TTC549 (cell line): ENCODE data around the gene CTSD.

Experiments
- FAIRE-seq: peaks from 2 replicates; lab custom pipeline; 2012; peaks lifted over from hg19 to GRCh38; lab: Jason Lieb, UNC

The CTSD gene

DNA sequence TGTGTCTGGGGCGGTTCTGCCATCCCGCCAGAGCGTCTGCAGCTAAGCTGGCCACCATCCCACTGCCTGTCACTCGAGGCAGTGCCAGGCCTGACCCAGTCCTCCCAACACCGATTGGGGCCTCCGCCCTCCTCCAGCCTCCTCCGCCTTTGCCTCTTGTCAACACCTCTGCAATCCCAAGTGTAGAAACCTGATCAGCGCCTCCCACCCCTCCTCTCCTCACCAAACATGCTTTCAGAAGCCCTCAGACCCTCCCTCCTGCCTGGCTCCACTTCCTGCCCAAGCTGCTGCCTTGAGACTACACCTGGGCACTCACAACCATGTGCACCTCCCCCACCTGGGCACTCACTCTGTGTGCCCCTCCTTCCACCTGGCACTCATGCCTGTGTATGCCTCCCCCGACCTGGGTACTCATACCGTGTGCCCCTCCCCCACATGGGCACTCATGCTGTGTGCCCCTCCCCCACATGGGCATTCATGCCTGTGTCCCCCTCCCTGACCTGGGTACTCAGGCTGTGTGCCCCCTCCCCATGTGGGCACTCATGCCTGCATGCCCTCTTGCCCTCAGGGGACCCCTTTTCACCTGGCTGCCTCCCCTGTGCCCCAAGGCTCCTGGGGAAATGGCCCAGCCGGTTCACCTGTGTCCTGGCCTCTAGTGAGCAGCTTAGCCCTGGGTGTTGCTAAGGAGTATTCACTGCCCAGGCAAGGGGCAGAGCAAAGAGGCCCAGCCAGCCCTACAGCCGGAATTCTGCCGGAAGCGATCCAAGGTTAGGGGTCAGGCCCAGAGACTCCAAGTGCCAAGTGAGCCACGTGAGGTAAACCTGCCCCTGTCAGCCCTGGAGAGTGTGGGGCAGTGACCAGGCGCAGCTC lies 7.8 kb downstream of the CTSD start:
- FAIRE-seq: no peak

DNA sequence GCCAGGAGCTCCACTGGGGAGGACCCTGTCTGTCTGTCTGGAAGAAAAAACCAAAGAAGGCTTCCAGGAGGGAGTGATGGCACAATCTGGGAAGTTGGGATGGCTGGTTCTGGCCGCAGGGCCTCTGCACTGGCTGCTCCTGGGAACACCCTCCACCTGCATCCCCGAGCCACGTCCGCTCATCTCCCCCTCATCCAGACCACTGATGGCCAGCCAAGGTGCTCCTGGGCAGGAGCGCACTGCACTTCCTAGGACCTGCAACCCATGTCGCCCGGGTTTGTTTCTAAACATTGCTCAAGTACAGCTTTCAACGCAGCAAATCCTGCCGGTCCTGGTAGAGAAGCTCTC lies 8.4 kb downstream of the CTSD start:
- no peak for FAIRE-seq

GRCh38 chr11:1754376-1755150 lies 9.2 kb downstream of the CTSD start:
- FAIRE-seq: no peak

GRCh38 chr11:1753929-1754305 lies 9.8 kb downstream of the CTSD start:
- no peak for FAIRE-seq

DNA sequence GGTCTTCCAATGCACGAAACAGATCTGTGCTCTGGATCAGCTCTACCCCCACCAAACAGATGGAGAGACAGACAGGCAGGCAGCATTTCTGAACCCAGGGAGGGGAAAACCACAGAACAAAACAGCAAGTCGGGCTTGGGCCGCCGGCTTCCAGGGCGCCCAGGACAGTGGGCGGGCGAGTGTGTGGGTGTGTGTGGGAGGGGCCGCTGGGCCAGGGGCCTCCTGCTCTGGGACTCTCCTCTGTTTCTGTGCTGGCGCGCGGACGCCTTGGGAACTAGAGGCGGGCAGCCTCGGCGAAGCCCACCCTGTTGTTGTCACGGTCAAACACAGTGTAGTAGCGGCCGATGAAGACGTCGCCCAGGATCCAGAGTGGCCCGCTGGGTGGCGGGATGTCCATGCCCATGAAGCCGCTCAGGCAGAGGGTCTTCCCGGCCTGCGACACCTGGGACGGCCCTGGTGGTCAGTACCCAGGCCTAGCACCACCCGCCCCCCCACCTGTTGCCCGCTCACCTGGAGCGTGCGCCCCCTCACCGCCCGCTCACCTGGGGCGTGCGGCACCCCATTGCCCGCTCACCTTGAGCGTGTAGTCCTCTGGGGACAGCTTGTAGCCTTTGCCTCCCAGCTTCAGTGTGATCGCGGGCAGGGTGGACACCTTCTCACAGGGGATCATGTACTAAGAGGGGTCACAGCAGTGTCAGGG lies 10.3 kb downstream of the CTSD start:
- no peak for FAIRE-seq

GRCh38 chr11:1752907-1753228 lies 10.9 kb downstream of the CTSD start:
- FAIRE-seq: no peak

GRCh38 chr11:1751999-1752906 lies 11.5 kb downstream of the CTSD start:
- no peak for FAIRE-seq

DNA sequence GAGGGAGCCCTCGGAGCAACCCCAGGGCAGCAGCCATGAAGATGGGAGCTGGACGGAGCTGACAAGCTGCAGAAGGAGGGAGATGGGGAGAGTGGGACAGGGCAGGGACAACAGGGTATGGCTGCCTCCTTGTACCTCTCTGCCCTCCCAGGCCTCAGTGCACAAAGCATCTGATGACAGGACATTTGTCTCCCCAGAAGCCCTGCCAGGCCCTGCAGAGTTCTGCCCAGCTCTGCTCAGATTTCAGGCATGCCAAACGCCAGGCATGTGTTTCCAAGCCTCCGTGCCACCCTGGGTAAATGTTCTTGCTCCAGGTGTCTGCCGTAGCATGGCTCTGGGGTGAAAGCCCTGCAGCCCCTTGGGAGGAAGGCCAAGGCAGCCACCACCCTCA lies 12.2 kb downstream of the CTSD start:
- FAIRE-seq: no peak

DNA sequence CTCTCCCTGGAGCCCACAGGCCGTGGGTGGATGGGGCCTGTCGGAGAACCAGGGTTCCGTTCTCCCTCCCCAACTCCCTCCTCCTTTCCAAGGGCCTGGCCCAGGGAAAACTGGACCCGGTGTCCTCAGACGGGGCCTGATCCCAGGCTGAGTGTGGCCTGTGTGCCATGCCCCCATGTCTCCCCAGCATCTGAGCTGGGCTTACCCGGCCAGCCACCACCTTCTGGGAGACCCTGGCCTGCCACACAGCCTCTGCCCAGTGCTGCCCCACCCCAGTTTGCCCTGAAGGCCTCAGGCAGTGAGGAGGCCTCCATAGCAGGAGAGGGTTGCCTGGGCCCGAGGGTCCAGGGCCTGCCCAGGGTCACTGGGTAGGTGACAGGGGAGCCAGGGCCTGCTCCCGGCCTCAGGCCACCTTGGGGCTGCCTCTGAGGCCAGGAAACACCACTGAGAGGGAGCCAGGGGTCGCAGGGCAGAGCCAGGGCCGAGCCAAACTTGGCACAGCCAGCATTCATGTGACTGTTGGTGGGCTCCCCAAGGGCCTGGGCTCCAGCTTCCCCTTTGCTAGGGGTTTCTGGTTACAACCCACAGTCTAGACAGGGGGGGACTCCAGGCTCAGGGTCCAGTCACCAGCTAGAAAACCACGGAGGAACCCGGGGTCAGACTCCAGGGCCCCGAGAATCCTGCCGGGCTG lies 12.7 kb downstream of the CTSD start:
- FAIRE-seq: no peak

DNA sequence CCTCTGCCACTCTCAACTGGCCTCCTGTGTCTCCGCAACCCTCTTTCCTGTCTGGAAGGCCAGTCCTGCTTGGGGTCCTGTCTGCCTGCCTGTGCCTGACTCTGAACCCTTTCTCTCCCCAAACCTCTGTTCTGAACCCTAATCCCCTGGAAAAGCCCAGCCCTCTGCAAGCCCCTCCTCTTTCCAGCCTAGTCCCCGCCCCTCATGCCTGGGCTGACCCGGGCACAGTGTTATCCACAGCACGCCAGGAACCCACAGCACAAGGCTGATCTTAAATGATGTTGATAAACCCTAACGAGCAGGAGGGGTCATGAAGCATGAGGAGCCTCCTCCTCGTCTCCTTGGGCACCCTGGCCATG lies 13.3 kb downstream of the CTSD start, which contains the start of gene IFITM10:
Gene IFITM10 (minus strand): TSS at position 115 of the 359 bp plus-strand sequence. CDS start 153 bp downstream, outside the sequence.
- FAIRE-seq: no peak

- no peak for FAIRE-seq
Measured at GRCh38 chr11:1749395-1750351, 14.1 kb downstream of the CTSD start.

DNA sequence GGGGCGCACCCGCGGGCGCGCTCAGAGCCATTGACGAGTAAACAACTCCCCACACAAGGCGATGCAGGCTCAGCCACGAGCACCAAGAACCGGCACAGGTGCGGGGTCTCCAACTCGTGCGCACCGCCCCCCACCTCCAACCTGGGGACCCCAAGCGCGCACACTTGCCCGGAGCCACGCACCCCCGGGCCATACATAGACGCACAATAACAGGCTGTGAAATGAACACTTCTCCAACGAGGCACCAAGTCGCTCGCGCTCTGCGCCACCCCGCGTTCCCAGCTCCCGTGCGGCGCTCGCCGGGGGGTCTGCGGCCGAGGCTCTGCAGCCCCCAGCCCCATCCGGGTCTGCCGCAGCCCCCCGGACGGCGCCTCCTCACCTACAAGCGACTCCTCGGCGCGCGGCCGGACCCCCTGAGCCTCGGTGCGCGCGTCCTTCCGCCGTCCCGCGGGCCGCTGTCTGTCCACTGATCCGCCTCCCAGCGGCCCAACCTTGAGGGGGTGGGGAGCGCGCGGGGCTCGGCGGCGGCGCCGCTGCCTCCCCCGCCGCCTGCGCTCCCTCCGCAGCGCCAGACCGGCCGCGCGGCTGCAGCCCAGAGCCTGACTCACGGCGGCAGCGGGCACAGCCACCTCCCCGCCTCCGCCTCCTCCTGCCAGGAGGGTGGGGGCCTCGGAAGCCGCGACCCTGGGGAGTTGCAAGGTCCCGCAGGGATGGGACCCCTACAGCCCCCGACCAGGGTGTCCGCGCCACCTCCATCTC lies 14.9 kb downstream of the CTSD start:
- no peak for FAIRE-seq

DNA sequence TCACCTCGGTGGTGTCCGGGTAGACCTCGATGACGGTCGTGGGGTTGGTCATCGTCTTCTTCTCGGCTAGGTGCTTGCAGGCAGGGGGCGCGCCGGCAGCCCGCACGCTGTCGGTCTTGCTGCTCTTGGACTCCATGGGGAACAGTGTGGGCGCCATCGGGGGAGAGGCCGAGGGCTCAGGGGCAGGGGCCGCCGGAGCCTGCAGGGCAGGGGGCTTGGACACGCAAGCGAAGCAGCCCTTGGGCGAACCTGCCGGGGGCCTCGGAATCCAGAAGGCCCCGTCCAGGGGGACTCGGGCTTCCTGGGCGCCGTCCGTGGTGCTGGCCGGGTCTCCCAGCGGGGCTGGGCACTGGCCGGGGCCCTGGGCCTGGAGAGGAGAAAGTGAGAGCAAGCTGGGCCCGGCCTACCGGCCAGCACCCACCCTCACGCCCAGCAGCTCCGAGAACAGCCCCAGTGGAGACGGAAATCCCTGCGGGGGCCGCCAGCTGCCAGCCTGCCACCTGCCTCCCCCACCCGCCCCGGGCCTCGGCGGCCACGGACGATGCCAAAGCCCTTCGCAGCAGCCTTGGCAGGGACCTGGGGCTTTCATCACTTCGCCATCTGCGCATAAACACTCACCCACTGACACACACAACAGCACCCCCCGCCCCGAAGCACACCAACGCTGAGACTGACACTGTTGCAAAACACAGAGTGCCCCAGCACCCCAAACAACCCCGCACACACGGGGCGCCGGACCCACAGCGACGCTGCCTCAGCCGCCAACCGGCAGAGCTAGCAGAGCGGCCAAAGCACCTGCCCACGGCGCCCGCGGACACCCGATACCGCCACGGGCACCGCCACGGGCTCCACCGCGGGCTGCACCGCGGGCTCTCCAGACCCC lies 15.7 kb downstream of the CTSD start:
- FAIRE-seq: no peak

DNA sequence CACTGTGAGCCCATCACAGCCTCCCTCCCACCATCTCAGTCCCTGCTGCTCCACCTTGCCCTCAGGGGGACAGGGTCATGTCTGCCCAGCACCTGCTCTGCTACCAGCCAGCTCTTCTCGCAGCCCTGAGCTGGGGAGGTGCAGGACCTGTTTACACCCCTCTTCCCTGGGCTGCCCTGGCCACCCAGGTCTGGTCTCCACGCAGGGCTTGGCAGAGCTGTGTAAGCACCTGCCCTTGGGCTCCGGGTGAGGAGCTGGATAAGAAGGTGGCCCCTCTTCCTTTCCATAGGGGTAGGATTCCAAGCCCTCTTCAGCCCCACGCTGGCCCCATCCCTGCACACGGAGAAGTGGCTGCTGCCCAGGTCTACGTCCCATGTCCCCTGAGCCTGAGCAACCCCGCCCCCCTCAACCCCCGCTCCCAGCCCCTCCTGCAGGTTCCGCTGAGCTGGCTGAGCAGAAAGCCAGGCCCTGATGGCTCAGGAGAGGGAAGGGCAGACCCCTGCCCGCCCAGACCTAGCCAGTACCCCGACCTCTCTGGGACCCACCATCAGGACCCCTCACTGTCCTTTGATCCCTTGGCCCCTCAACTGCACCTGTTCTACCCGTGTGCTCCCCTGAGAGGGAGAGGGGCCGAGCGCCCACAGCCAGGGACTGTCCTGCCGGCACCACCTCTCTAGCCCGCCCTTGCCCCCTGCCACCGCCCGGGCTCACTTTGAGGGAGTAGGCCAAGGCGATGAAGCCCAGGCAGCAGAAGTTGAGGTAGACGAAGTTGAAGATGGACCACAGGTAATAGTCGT lies 16.6 kb downstream of the CTSD start:
- FAIRE-seq: no peak

DNA sequence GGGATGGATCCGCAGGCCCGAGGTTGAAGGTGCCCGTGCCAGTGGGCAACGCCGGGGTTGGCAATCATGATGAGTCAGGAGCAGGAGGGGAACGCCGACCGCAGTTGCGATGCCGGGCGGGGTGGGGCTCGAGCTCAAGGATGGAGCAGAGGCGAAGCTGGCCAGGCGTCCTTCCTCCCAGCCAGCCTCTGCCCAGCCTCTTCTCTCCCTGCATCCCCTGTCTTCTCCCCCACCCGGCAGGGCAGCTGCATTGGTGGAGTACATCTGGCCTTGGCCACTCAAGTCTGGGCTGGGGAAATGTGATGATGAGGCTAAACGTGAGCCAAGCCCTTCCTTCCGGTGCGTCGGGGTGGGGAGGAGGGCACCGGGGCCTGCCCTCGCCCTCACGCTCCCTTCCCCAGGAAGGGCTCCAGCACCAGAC lies 17.2 kb downstream of the CTSD start:
- no peak for FAIRE-seq

- FAIRE-seq: no peak
Measured at GRCh38 chr11:1745701-1746320, 17.9 kb downstream of the CTSD start.
